IgD-negative memory B cell (primary cell): ENCODE measurements around the gene EZH2. TPM values are rescaled to one million over a fixed set of nuclear protein-coding genes. Genes with fewer than 3 reads are reported as not detected.

Experiments
- H3K27ac Mint-ChIP-seq, 3 donors: one replicate each; pipeline ENCODE4 v1.8.0; 2020 to 2022; ENCODE audit warnings: mild to moderate bottlenecking in 3 of 3, mixed read lengths in 3 of 3, moderate library complexity in 1 of 3
- H3K27me3 Mint-ChIP-seq: one replicate; pipeline ENCODE4 v1.8.0; 2021; ENCODE audit warnings: mixed read lengths
- H3K36me3 Mint-ChIP-seq: one replicate; pipeline ENCODE4 v1.8.0; 2020; ENCODE audit warnings: mild to moderate bottlenecking, mixed read lengths
- H3K4me1 Mint-ChIP-seq, 3 donors: one replicate each; pipeline ENCODE4 v1.8.0; 2020 to 2022; ENCODE audit warnings: mixed read lengths in 3 of 3, mild to moderate bottlenecking in 1 of 3
- H3K4me3 Mint-ChIP-seq, 4 donors: one replicate each; pipeline ENCODE4 v1.8.0; 2020 to 2022; ENCODE audit warnings: mild to moderate bottlenecking in 4 of 4, mixed read lengths in 4 of 4, moderate library complexity in 3 of 4
- H3K9me3 Mint-ChIP-seq, 3 donors: one replicate each; pipeline ENCODE4 v1.8.0; 2020 to 2021; ENCODE audit warnings: mixed read lengths in 3 of 3, mild to moderate bottlenecking in 1 of 3
- polyA plus RNA-seq: library from polyadenylated mRNA; unstranded; fragments of 300-500 nt; fragmentation: Illumina TruSeq; gene quantifications from one replicate; pipeline ENCODE4 v1.2.3, GENCODE V29; 2021

Gene EZH2
- polyA plus RNA-seq, 1 donor from 2014 or later, result 2.6 TPM

GRCh38 chr7:148883266-148884048 lies 634 bp downstream of the EZH2 start:
- Mint-ChIP-seq H3K27me3 (peaks cover 4% of the 10 kb centered on the region), H3K4me1 (peaks cover 10 to 20% (median 15%) of the 10 kb centered on the region in 3 donors), H3K27ac (peak overlapping the region; percentile 92 to 97 (median 96)), H3K36me3 (no peaks in the 10 kb centered on the region), H3K4me3 (peak overlapping the region; percentile 91 to 99 (median 95)), H3K9me3 (no peaks in the 10 kb centered on the region)

DNA sequence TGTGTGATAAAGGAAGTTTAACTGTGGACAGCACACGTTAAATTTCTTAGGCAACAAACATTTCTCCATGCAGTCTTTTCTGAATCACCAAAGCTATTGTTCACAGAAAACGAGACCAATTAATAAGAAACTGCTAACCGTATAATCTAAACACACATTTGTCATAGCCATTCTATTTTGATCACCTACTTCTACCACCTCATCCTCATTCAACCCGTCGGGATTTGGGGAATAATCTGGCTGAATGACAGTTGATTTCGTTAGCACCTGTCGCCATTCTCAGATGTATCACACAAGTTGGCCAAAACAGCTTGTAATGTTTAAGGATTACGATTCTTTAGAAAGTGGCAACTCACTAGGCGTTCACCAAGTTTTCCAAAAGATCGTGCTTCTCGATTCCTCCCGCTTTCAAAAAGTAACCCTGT lies 1.2 kb downstream of the EZH2 start:
- Mint-ChIP-seq H3K36me3 (no peaks in the 10 kb centered on the region), H3K4me3 (peak overlapping the region; percentile 91 to 97 (median 95)), H3K9me3 (no peaks in the 10 kb centered on the region), H3K27me3 (peaks cover 4% of the 10 kb centered on the region), H3K27ac (peak overlapping the region; percentile 92 to 97 (median 96)), H3K4me1 (peaks cover 12 to 20% (median 15%) of the 10 kb centered on the region in 3 donors)

GRCh38 chr7:148882192-148882591 lies 1.9 kb downstream of the EZH2 start:
- H3K27ac Mint-ChIP-seq, result peak overlapping the region in 1 of 3 donors; percentile 97
- peak overlapping the region; percentile 65 to 95 (median 85) for H3K4me3 Mint-ChIP-seq
- H3K36me3 Mint-ChIP-seq, result no peaks in the 10 kb centered on the region
- peaks cover 15 to 24% (median 18%) of the 10 kb centered on the region in 3 donors for H3K4me1 Mint-ChIP-seq
- no peaks in the 10 kb centered on the region for H3K9me3 Mint-ChIP-seq
- peaks cover 4% of the 10 kb centered on the region for H3K27me3 Mint-ChIP-seq

DNA sequence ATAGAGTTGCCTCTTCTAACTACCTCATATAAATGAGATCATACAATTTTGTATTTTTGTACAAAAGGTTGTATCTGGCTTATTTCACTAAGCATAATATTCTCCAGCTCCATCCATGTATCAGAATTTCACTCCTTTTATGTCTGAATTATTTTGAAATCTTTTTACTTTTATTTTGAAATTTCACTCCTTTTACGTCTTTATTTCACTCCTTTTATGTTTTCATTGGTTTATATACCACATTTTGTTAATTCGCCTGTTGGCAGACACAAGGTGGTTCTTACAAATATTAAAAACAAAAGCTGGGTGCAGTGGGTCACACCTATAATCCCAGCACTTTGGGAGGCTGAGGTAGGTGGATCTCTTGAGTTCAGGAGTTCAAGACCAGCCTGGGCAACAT lies 5.8 kb downstream of the EZH2 start:
- H3K4me3 Mint-ChIP-seq, result no peak overlapping the region
- peaks cover 13 to 20% (median 19%) of the 10 kb centered on the region in 3 donors for H3K4me1 Mint-ChIP-seq
- H3K27ac Mint-ChIP-seq, result no peak overlapping the region
- H3K27me3 Mint-ChIP-seq, result peaks cover 4% of the 10 kb centered on the region
- no peaks in the 10 kb centered on the region for H3K36me3 Mint-ChIP-seq
- H3K9me3 Mint-ChIP-seq, result no peaks in the 10 kb centered on the region

- no peak overlapping the region for H3K27ac Mint-ChIP-seq
- no peaks in the 10 kb centered on the region for H3K36me3 Mint-ChIP-seq
- H3K4me3 Mint-ChIP-seq, result peak overlapping the region in 2 of 4 donors; percentile 29 to 34
Measured at GRCh38 chr7:148877517-148877916, 6.6 kb downstream of the EZH2 start.

DNA sequence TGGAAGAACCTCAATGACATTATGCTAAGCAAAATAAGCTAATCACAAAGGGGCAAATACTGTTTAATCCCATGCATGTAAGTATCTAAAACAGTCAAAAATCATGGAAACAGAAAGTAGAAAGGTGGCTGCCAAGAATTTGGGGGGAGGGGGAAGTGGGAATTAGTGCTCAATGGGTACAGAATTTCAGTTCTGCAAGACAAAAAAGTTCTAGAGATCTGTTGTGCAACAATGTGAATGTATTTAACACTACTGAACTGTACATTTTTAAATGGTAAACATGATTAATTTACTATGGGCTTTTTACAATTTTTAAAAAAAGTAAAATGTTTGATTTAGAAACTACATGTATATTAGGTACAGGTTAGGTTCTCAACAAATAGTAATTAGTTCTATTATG lies 11.9 kb downstream of the EZH2 start:
- H3K36me3 Mint-ChIP-seq, result peaks cover 4% of the 10 kb centered on the region
- H3K27me3 Mint-ChIP-seq, result no peaks in the 10 kb centered on the region
- no peak overlapping the region for H3K4me3 Mint-ChIP-seq
- H3K9me3 Mint-ChIP-seq, result peaks cover 0 to 12% (median 12%) of the 10 kb centered on the region in 3 donors
- no peak overlapping the region for H3K27ac Mint-ChIP-seq
- peaks cover 7 to 16% (median 13%) of the 10 kb centered on the region in 3 donors for H3K4me1 Mint-ChIP-seq

More at GRCh38 chr7:148877517-148877916, 6.6 kb downstream of the EZH2 start:
- no peaks in the 10 kb centered on the region for H3K9me3 Mint-ChIP-seq
- peaks cover 13 to 20% (median 18%) of the 10 kb centered on the region in 3 donors for H3K4me1 Mint-ChIP-seq
- H3K27me3 Mint-ChIP-seq, result peaks cover 3% of the 10 kb centered on the region

DNA sequence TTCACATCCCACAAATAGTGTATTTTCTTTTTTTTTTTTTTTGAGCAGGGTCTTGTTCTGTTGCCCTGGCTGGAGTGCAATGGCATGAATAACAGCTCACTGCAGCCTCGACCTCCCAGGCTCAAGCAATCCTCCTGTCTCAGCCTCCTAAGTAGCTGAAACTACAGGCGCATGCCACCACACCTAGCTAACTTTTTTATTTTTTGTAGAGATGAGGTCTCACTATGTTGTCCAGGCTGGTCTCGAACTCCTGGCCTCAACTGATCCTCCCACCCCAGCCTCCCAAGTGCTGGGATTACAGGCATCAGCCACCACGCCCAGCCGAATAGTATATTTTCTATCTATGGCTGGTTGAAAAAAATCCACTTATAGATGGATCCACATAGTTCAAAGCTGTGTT lies 12.5 kb downstream of the EZH2 start:
- H3K4me1 Mint-ChIP-seq, result peaks cover 7 to 16% (median 13%) of the 10 kb centered on the region in 3 donors
- peaks cover 4% of the 10 kb centered on the region for H3K36me3 Mint-ChIP-seq
- H3K27ac Mint-ChIP-seq, result peak overlapping the region in 1 of 3 donors; percentile 86
- peaks cover 0 to 12% (median 12%) of the 10 kb centered on the region in 3 donors for H3K9me3 Mint-ChIP-seq
- H3K27me3 Mint-ChIP-seq, result no peaks in the 10 kb centered on the region
- H3K4me3 Mint-ChIP-seq, result no peak overlapping the region

DNA sequence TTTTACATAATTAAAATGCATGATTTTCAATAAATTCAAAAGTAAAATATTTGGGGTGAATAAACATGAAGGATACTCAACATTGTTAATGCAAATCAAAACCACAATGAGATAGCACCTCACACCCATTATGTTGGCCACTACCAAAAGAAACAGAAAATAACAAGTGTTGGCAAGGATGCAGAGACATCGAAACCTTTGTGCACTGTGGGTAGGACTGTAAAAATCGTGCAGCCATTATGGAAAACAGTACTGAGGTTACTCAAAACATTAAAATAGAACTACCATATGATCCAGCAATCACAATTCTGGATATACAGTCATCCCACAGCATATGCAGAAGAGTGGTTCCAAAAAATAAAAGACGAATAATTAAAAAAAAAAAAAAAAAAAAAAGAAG lies 13.1 kb downstream of the EZH2 start:
- H3K27me3 Mint-ChIP-seq, result no peaks in the 10 kb centered on the region
- peaks cover 0 to 12% (median 12%) of the 10 kb centered on the region in 3 donors for H3K9me3 Mint-ChIP-seq
- H3K27ac Mint-ChIP-seq, result no peak overlapping the region
- no peak overlapping the region for H3K4me3 Mint-ChIP-seq
- peaks cover 4% of the 10 kb centered on the region for H3K36me3 Mint-ChIP-seq
- peaks cover 8 to 16% (median 13%) of the 10 kb centered on the region in 3 donors for H3K4me1 Mint-ChIP-seq

GRCh38 chr7:148868378-148868674 lies 15.8 kb downstream of the EZH2 start:
- Mint-ChIP-seq H3K27ac (peak overlapping the region in 2 of 3 donors; percentile 32 to 70), H3K4me1 (peaks cover 17 to 28% (median 22%) of the 10 kb centered on the region in 3 donors), H3K4me3 (peak overlapping the region in 2 of 4 donors; percentile 33 to 66), H3K9me3 (peaks cover 0 to 12% (median 12%) of the 10 kb centered on the region in 3 donors), H3K36me3 (peaks cover 4% of the 10 kb centered on the region), H3K27me3 (no peaks in the 10 kb centered on the region)

- Mint-ChIP-seq H3K9me3 (peaks cover 0 to 12% (median 12%) of the 10 kb centered on the region in 3 donors), H3K4me1 (peaks cover 17 to 30% (median 21%) of the 10 kb centered on the region in 3 donors), H3K4me3 (peak overlapping the region in 2 of 4 donors; percentile 41 to 66), H3K27me3 (no peaks in the 10 kb centered on the region), H3K27ac (peak overlapping the region; percentile 32 to 90 (median 70)), H3K36me3 (peaks cover 4% of the 10 kb centered on the region)
Measured at GRCh38 chr7:148867596-148868377, 16.3 kb downstream of the EZH2 start.

GRCh38 chr7:148866362-148866761 lies 17.7 kb downstream of the EZH2 start:
- Mint-ChIP-seq H3K27me3 (no peaks in the 10 kb centered on the region), H3K4me3 (no peak overlapping the region), H3K36me3 (peaks cover 4% of the 10 kb centered on the region), H3K4me1 (peaks cover 15 to 30% (median 18%) of the 10 kb centered on the region in 3 donors), H3K27ac (peak overlapping the region in 1 of 3 donors; percentile 57), H3K9me3 (peaks cover 0 to 12% (median 12%) of the 10 kb centered on the region in 3 donors)

- Mint-ChIP-seq H3K4me3 (peak overlapping the region in 2 of 4 donors; percentile 36 to 70), H3K36me3 (peaks cover 4% of the 10 kb centered on the region), H3K4me1 (peaks cover 15 to 30% (median 18%) of the 10 kb centered on the region in 3 donors)
Measured at GRCh38 chr7:148865283-148865682, 18.8 kb downstream of the EZH2 start.

GRCh38 chr7:148863324-148863723 lies 20.8 kb downstream of the EZH2 start:
- Mint-ChIP-seq H3K9me3 (peaks cover 0 to 10% (median 10%) of the 10 kb centered on the region in 3 donors), H3K4me3 (peak overlapping the region in 1 of 4 donors; percentile 19), H3K27ac (peak overlapping the region in 1 of 3 donors; percentile 21), H3K36me3 (peaks cover 2% of the 10 kb centered on the region), H3K27me3 (no peaks in the 10 kb centered on the region), H3K4me1 (peaks cover 18 to 34% (median 21%) of the 10 kb centered on the region in 3 donors)

More at GRCh38 chr7:148865283-148865682, 18.8 kb downstream of the EZH2 start:
- H3K9me3 Mint-ChIP-seq, result peaks cover 0 to 12% (median 12%) of the 10 kb centered on the region in 3 donors
- H3K27ac Mint-ChIP-seq, result peak overlapping the region in 1 of 3 donors; percentile 57
- no peaks in the 10 kb centered on the region for H3K27me3 Mint-ChIP-seq

- Mint-ChIP-seq H3K27me3 (no peaks in the 10 kb centered on the region), H3K9me3 (peaks cover 0 to 3% (median 2%) of the 10 kb centered on the region in 3 donors), H3K4me3 (no peak overlapping the region), H3K36me3 (no peaks in the 10 kb centered on the region), H3K4me1 (peaks cover 12 to 29% (median 17%) of the 10 kb centered on the region in 3 donors), H3K27ac (peak overlapping the region in 1 of 3 donors; percentile 21)
Measured at GRCh38 chr7:148862481-148862880, 21.6 kb downstream of the EZH2 start.

DNA sequence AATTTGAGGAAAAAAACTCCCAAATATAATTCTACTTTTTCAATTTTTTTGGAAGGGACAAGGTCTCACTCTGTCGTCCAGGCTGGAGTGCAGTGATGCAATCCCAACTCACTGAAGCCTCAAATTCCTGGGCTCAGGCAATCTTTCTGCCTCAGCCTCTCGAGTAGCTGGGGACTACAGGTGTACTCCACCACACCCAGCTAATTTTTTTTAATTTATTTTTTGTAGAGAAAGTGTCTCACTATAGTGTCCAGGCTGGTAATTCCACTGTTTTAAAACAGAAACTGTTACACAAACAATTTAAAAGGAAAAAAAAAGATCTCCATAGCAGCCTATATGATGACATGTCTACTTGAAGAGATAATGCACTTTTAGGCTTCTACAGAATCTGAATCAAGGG lies 25.6 kb downstream of the EZH2 start:
- Mint-ChIP-seq H3K4me3 (no peak overlapping the region), H3K27me3 (no peaks in the 10 kb centered on the region), H3K36me3 (no peaks in the 10 kb centered on the region), H3K4me1 (peaks cover 14 to 16% (median 16%) of the 10 kb centered on the region in 3 donors), H3K27ac (no peak overlapping the region), H3K9me3 (no peaks in the 10 kb centered on the region)
